Measurements from ENCODE around the gene TAF5L.
A peak's percentile ranks its signal among the peaks of the same experiment; 100 is the strongest.
"Not testable (repeated sequence)": the region's sequence is repeated elsewhere in the genome, so short reads cannot be mapped to it uniquely, and the experiment has no call there.

The TAF5L gene

GRCh38 chr1:229642376-229642775 is 16.5 kb upstream of the TAF5L start:
- no peak for DNase-seq (ENCODE audit: low spot score)

GRCh38 chr1:229641306-229641705 is 15.4 kb upstream of the TAF5L start:
- no peak for DNase-seq (ENCODE audit: low spot score)

- DNase-seq (ENCODE audit: low spot score), result no peak
These were observed 14.5 kb upstream of the TAF5L start for GRCh38 chr1:229640455-229640854.

GRCh38 chr1:229637746-229638145 is 11.8 kb upstream of the TAF5L start:
- no peak for DNase-seq (ENCODE audit: low spot score)

- DNase-seq (ENCODE audit: low spot score), result no peak
These were observed 10.1 kb upstream of the TAF5L start for GRCh38 chr1:229636042-229636441.

- DNase-seq (ENCODE audit: low spot score), result no peak
These were observed 6.0 kb upstream of the TAF5L start for GRCh38 chr1:229631966-229632365.

- no peak for DNase-seq (ENCODE audit: low spot score)
These were observed 5.2 kb upstream of the TAF5L start for GRCh38 chr1:229631148-229631547.

- no peak for DNase-seq (ENCODE audit: low spot score)
These were observed 3.3 kb upstream of the TAF5L start for GRCh38 chr1:229629261-229629660.

GRCh38 chr1:229627003-229627402 is 1.1 kb upstream of the TAF5L start:
- no peak for DNase-seq (ENCODE audit: low spot score)

GRCh38 chr1:229625071-229625914 is 629 bp downstream of the TAF5L start:
- DNase-seq (ENCODE audit: low spot score), result peak; percentile 92

- DNase-seq (ENCODE audit: low spot score), result no peak
These were observed 1.3 kb downstream of the TAF5L start for GRCh38 chr1:229624521-229625070.

GRCh38 chr1:229623838-229624237 is 2.1 kb downstream of the TAF5L start:
- DNase-seq (ENCODE audit: low spot score), result no peak

GRCh38 chr1:229623225-229623624 is 2.7 kb downstream of the TAF5L start:
- no peak for DNase-seq (ENCODE audit: low spot score)

- not testable (repeated sequence) for DNase-seq (ENCODE audit: low spot score)
These were observed 3.2 kb downstream of the TAF5L start for GRCh38 chr1:229622641-229623120.

GRCh38 chr1:229621663-229622062 is 4.3 kb downstream of the TAF5L start:
- DNase-seq (ENCODE audit: low spot score), result no peak

GRCh38 chr1:229620876-229621275 is 5.0 kb downstream of the TAF5L start:
- DNase-seq (ENCODE audit: low spot score), result no peak

- no peak for DNase-seq (ENCODE audit: low spot score)
These were observed 6.3 kb downstream of the TAF5L start for GRCh38 chr1:229619614-229620013.

- DNase-seq (ENCODE audit: low spot score), result no peak
These were observed 6.9 kb downstream of the TAF5L start for GRCh38 chr1:229619002-229619401.

GRCh38 chr1:229617351-229618100 is 8.4 kb downstream of the TAF5L start:
- DNase-seq (ENCODE audit: low spot score), result no peak

- DNase-seq (ENCODE audit: low spot score), result no peak
These were observed 11.2 kb downstream of the TAF5L start for GRCh38 chr1:229614701-229615100.

- no peak for DNase-seq (ENCODE audit: low spot score)
These were observed 12.0 kb downstream of the TAF5L start for GRCh38 chr1:229613938-229614337.

- DNase-seq (ENCODE audit: low spot score), result no peak
These were observed 17.3 kb downstream of the TAF5L start for GRCh38 chr1:229608590-229608989.

GRCh38 chr1:229607370-229607769 is 18.6 kb downstream of the TAF5L start:
- no peak for DNase-seq (ENCODE audit: low spot score)
